Sigmoid colon (tissue), 7 donors: ENCODE data around the gene PDGFA. TPM values are rescaled to one million over a fixed set of nuclear protein-coding genes. Genes with fewer than 3 reads are reported as not detected.
A peak's percentile ranks its signal among the peaks of the same experiment; 100 is the strongest.

Experiments used
- DNase-seq: peaks from one replicate; pipeline ENCODE4 v3.0.0-alpha.2; 2019
- H3K27ac ChIP-seq, 4 donors: fragments of 200-600 bp; sonication (generic); one replicate each; pipeline ENCODE4 v1.5.1; 2016 to 2019; ENCODE audit warnings: mild to moderate bottlenecking in 1 of 4
- H3K27me3 ChIP-seq, 3 donors: fragments of 200-600 bp; sonication (generic); one replicate each; pipeline ENCODE4 v1.5.1; 2019; ENCODE audit warnings: mild to moderate bottlenecking in 1 of 3
- H3K36me3 ChIP-seq, 4 donors: fragments of 200-600 bp; sonication (generic); one replicate each; pipeline ENCODE4 v1.5.1; 2016 to 2019
- H3K4me1 ChIP-seq, 4 donors: fragments of 200-600 bp; sonication (generic); one replicate each; pipeline ENCODE4 v1.5.1; 2017 to 2019
- H3K4me3 ChIP-seq, 4 donors: fragments of 200-600 bp; sonication (generic); one replicate each; pipeline ENCODE4 v1.5.1; 2017 to 2019; ENCODE audit warnings: mild to moderate bottlenecking in 2 of 4, moderate library complexity in 1 of 4
- H3K9me3 ChIP-seq, 4 donors: fragments of 200-600 bp in 3 of 4; sonication (generic) in 3 of 4; one replicate each; pipeline versions ENCODE4 v1.5.1 to v1.6.1; 2013 to 2019
- EP300 ChIP-seq, 4 donors: sonication (generic); formaldehyde crosslinking; IDR thresholded peaks; one replicate each; pipeline ENCODE4 v1.6.1; 2017; ENCODE audit warnings: antibody characterized with exemption in 4 of 4
- POLR2A ChIP-seq, 2 donors: fragments of 450-650 bp; IDR thresholded peaks; one replicate each; pipeline ENCODE4 v1.6.1; 2016; ENCODE audit warnings: antibody characterized with exemption in 2 of 2, mild to moderate bottlenecking in 2 of 2, moderate library complexity in 2 of 2
- POLR2AphosphoS5 ChIP-seq, 4 donors: sonication (generic); formaldehyde crosslinking; IDR thresholded peaks; one replicate each; pipeline ENCODE4 v1.6.1; 2017; ENCODE audit warnings: antibody characterized with exemption in 4 of 4
- WGBS, 2 donors: extraction: QIAGEN DNeasy Blood & Tissue Kit; methylation state at CpG; one replicate each; pipeline ENCODE4 v1.1.7; 2013; 5-methylcytosine and 5-hydroxymethylcytosine counted together
- intact Hi-C: fragments of 100-400 bp; cut with DNase I; formaldehyde crosslinking; loops from one replicate; pipeline ENCODE4 v1.15.1; 2023
- polyA plus RNA-seq, 3 donors: library from polyadenylated mRNA; stranded (reverse); fragments of 200-250 nt; gene quantifications; one replicate each; pipeline ENCODE4 v1.2.3, GENCODE V29; 2013
- total RNA-seq, 4 donors: library from RNA; depleted of rRNA; stranded (reverse); fragments of >200 nt; gene quantifications; one replicate each; pipeline ENCODE4 v1.1.0, GENCODE V29; 2016
- TF ChIP-seq, protein P1 (sequence below), 4 experiments: fragments of 450-650 bp in 3 of 4; fragments of 200-600 bp in 1 of 4; IDR thresholded peaks; one replicate each; pipeline ENCODE4 v1.5.1; 2016 to 2019; ENCODE audit warnings: antibody characterized with exemption in 4 of 4, mild to moderate bottlenecking in 3 of 4, moderate library complexity in 2 of 4
- donor health status: healthy with polysubstance abuse.
- donor health status: Bipolar disorder and iron deficiency.
- donor health status: healthy.

PDGFA gene
- total and polyA plus RNA-seq, 7 donors, result 19.7 to 38.5 (median 33.9) TPM

GRCh38 chr7:461453-462172 is 58.0 kb downstream of the PDGFA start:
- Histone ChIP-seq H3K36me3 (no peaks in the 10 kb centered on the region), H3K27ac (peak overlapping the region in 2 of 4 donors; percentile 24 to 52), H3K4me1 (peaks cover 0 to 21% (median 13%) of the 10 kb centered on the region in 4 donors), H3K4me3 (no peak overlapping the region), H3K27me3 (no peaks in the 10 kb centered on the region), H3K9me3 (no peaks in the 10 kb centered on the region)
- DNase-seq, result no peak
- 84 to 91% methylated on average over 29 of the region's 29 CpGs for WGBS, 2 donors
- intact Hi-C loops, result no loop called here
- TF ChIP-seq, protein P1, sequence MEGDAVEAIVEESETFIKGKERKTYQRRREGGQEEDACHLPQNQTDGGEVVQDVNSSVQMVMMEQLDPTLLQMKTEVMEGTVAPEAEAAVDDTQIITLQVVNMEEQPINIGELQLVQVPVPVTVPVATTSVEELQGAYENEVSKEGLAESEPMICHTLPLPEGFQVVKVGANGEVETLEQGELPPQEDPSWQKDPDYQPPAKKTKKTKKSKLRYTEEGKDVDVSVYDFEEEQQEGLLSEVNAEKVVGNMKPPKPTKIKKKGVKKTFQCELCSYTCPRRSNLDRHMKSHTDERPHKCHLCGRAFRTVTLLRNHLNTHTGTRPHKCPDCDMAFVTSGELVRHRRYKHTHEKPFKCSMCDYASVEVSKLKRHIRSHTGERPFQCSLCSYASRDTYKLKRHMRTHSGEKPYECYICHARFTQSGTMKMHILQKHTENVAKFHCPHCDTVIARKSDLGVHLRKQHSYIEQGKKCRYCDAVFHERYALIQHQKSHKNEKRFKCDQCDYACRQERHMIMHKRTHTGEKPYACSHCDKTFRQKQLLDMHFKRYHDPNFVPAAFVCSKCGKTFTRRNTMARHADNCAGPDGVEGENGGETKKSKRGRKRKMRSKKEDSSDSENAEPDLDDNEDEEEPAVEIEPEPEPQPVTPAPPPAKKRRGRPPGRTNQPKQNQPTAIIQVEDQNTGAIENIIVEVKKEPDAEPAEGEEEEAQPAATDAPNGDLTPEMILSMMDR (IDR thresholded peaks at IDR 0.05), result no peak
- TF ChIP-seq EP300 (IDR thresholded peaks at IDR 0.05), result no peak
- no peak for TF ChIP-seq POLR2AphosphoS5 (IDR thresholded peaks at IDR 0.05)

GRCh38 chr7:461117-461452 is 58.6 kb downstream of the PDGFA start:
- 75 to 84% methylated on average over 2 of the region's 2 CpGs for WGBS, 2 donors
- intact Hi-C loops, result no loop called here

GRCh38 chr7:460374-461116 is 59.1 kb downstream of the PDGFA start:
- peaks cover 0 to 2% (median 0%) of the 10 kb centered on the region in 3 donors for H3K27me3 ChIP-seq
- H3K27ac ChIP-seq, result peak overlapping the region in 3 of 4 donors; percentile 1 to 52 (median 20)
- intact Hi-C loops, result no loop called here

More at GRCh38 chr7:461117-461452, 58.6 kb downstream of the PDGFA start:
- DNase-seq, result no peak
- H3K9me3 ChIP-seq, result no peaks in the 10 kb centered on the region
- H3K27ac ChIP-seq, result peak overlapping the region in 2 of 4 donors; percentile 1 to 52
- peaks cover 0 to 21% (median 13%) of the 10 kb centered on the region in 4 donors for H3K4me1 ChIP-seq
- H3K36me3 ChIP-seq, result no peaks in the 10 kb centered on the region
- TF ChIP-seq POLR2AphosphoS5 (IDR thresholded peaks at IDR 0.05) (no peak), EP300 (IDR thresholded peaks at IDR 0.05) (no peak), POLR2A (IDR thresholded peaks at IDR 0.05) (no peak)
- TF ChIP-seq, protein P1 (IDR thresholded peaks at IDR 0.05), result no peak
- no peaks in the 10 kb centered on the region for H3K27me3 ChIP-seq
- no peak overlapping the region for H3K4me3 ChIP-seq

GRCh38 chr7:459584-460373 is 59.9 kb downstream of the PDGFA start:
- Histone ChIP-seq H3K27me3 (peaks cover 0 to 10% (median 0%) of the 10 kb centered on the region in 3 donors), H3K4me1 (peaks cover 0 to 28% (median 19%) of the 10 kb centered on the region in 4 donors), H3K4me3 (peak overlapping the region in 1 of 4 donors; percentile 35), H3K36me3 (no peaks in the 10 kb centered on the region), H3K9me3 (no peaks in the 10 kb centered on the region), H3K27ac (peak overlapping the region in 1 of 4 donors; percentile 52)
- intact Hi-C loops, result no loop called here
- WGBS, 2 donors, result 90% methylated on average over 6 of the region's 6 CpGs
- DNase-seq, result no peak
- TF ChIP-seq, protein P1 (IDR thresholded peaks at IDR 0.05), result no peak
- TF ChIP-seq POLR2A (IDR thresholded peaks at IDR 0.05) (no peak), EP300 (IDR thresholded peaks at IDR 0.05) (no peak), POLR2AphosphoS5 (IDR thresholded peaks at IDR 0.05) (no peak)

More at GRCh38 chr7:460374-461116, 59.1 kb downstream of the PDGFA start:
- Histone ChIP-seq H3K4me3 (peak overlapping the region in 2 of 4 donors; percentile 29 to 35), H3K4me1 (peaks cover 0 to 23% (median 15%) of the 10 kb centered on the region in 4 donors), H3K9me3 (no peaks in the 10 kb centered on the region), H3K36me3 (no peaks in the 10 kb centered on the region)
- no peak for DNase-seq
- TF ChIP-seq POLR2AphosphoS5 (IDR thresholded peaks at IDR 0.05), result no peak
- no peak for TF ChIP-seq POLR2A (IDR thresholded peaks at IDR 0.05)
- TF ChIP-seq, protein P1 (IDR thresholded peaks at IDR 0.05), result no peak
- TF ChIP-seq EP300 (IDR thresholded peaks at IDR 0.05), result no peak
- WGBS, 2 donors, result 59 to 62% methylated on average over 26 of the region's 26 CpGs
